Ishikawa (cell line): ENCODE data around the gene DKK1.

Experiments
- CEBPB ChIP-seq: IDR thresholded peaks from 2 replicates; pipeline ENCODE4 v1.6.1; 2012
- CREB1 ChIP-seq: IDR thresholded peaks from 2 replicates; pipeline ENCODE4 v1.6.1; 2012; ENCODE audit warnings: low read depth
- EGR1 ChIP-seq: IDR thresholded peaks from 2 replicates; pipeline ENCODE4 v1.6.1; 2012
- EP300 ChIP-seq: IDR thresholded peaks from 2 replicates; pipeline ENCODE4 v1.6.1; 2012; ENCODE audit warnings: borderline replicate concordance
- FOXM1 ChIP-seq: IDR thresholded peaks from 2 replicates; pipeline ENCODE4 v1.6.1; 2012; ENCODE audit warnings: low read depth, borderline replicate concordance
- NFIC ChIP-seq: IDR thresholded peaks from 2 replicates; pipeline ENCODE4 v1.6.1; 2012
- RAD21 ChIP-seq: IDR thresholded peaks from 2 replicates; pipeline ENCODE4 v1.6.1; 2012; ENCODE audit warnings: low read depth
- REST ChIP-seq: IDR thresholded peaks from 2 replicates; pipeline ENCODE4 v1.6.1; 2012; ENCODE audit warnings: low read depth, mild to moderate bottlenecking
- TAF1 ChIP-seq: IDR thresholded peaks from 2 replicates; pipeline ENCODE4 v1.6.1; 2012; ENCODE audit warnings: low read depth, mild to moderate bottlenecking
- TCF12 ChIP-seq: IDR thresholded peaks from 2 replicates; pipeline ENCODE4 v1.6.1; 2012; ENCODE audit warnings: low read depth
- TEAD4 ChIP-seq: IDR thresholded peaks from 2 replicates; pipeline ENCODE4 v1.6.1; 2012
- YY1 ChIP-seq: IDR thresholded peaks from 2 replicates; pipeline ENCODE4 v1.6.1; 2012; ENCODE audit warnings: low read depth
- ZBTB7A ChIP-seq: IDR thresholded peaks from 2 replicates; pipeline ENCODE4 v1.6.1; 2012; ENCODE audit warnings: low read depth
- TF ChIP-seq, protein P1 (sequence below): IDR thresholded peaks from 2 replicates; pipeline ENCODE4 v1.6.1; 2012
- TF ChIP-seq, protein P2 (sequence below): IDR thresholded peaks from 2 replicates; pipeline ENCODE4 v1.6.1; 2012

Gene DKK1

GRCh38 chr10:52322936-52323335, 8.9 kb downstream of the DKK1 start:
- TF ChIP-seq NFIC (no peak), RAD21 (no peak), FOXM1 (no peak), YY1 (no peak), TAF1 (no peak), CREB1 (no peak), EGR1 (no peak), REST (no peak), CEBPB (no peak), TCF12 (no peak), ZBTB7A (no peak), TEAD4 (no peak), EP300 (no peak)
- TF ChIP-seq, protein P1, sequence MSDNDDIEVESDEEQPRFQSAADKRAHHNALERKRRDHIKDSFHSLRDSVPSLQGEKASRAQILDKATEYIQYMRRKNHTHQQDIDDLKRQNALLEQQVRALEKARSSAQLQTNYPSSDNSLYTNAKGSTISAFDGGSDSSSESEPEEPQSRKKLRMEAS: no peak
- TF ChIP-seq, protein P2, sequence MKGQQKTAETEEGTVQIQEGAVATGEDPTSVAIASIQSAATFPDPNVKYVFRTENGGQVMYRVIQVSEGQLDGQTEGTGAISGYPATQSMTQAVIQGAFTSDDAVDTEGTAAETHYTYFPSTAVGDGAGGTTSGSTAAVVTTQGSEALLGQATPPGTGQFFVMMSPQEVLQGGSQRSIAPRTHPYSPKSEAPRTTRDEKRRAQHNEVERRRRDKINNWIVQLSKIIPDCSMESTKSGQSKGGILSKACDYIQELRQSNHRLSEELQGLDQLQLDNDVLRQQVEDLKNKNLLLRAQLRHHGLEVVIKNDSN: no peak

DNA sequence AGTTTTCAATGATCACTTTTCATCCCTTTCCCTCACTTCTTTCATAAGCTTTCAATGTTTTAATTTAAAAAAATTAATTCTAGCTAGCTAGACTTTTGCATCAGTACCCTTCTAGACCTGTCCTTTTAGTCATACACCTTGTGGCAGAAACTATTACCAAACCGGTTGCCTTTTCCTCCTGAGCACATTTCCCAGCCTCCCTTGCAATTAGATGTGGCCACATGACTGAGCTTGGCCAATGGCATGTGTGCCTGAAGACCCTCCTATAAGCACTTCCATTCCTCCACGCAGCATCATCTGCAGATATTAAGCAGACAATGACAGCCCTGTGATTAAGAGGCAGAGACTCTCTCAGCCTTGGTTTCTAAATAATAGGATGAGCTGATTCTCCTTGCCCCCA, 12.3 kb downstream of the DKK1 start:
- TF ChIP-seq TCF12 (no peak), NFIC (no peak), ZBTB7A (no peak), CEBPB (no peak)
- TF ChIP-seq, protein P1: no peak
- TF ChIP-seq, protein P2: no peak

- TF ChIP-seq ZBTB7A (no peak), CEBPB (no peak), REST (no peak), TCF12 (no peak), EP300 (no peak), RAD21 (no peak)
- TF ChIP-seq, protein P1: no peak
Measured at GRCh38 chr10:52331638-52332364, 17.7 kb downstream of the DKK1 start.

DNA sequence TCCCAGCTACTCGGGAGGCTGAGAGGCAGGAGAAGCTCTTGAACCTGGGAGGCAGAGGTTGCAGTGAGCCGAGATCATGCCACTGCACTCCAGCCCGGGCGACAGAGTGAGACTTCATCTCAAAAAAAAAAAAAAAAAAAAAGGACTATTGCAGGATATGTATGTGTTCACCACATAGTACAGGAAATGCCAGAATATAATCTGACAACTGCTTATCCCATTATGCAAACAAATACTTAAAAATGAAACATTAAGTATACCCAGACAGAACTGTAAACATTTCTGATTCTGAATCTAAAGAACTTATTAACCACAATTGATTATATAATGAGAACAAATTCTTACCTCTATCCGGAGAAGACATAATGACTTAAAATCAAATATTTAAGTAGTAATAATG, 18.7 kb downstream of the DKK1 start:
- TF ChIP-seq TEAD4 (no peak), TCF12 (no peak), NFIC (no peak), FOXM1 (no peak), CREB1 (no peak), EP300 (no peak), RAD21 (no peak)
- TF ChIP-seq, protein P1: no peak

DNA sequence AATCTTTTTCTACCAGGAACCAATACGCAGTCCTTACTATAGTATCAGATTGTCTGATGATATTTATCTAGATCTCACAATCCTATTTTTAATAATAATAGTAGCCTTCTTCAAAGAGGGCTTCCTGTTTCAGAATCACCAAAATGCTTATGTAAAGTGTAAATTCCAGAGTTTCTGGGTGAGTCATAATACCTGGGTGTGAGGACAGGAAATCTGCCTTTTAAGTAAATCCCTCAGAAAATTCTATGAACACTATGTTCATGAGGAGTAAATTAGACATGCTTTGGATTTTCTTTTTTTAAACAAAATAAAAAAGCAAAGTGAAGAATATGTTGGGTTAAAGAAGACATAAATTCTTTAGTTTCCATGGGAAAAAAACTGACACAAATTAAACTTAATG, 20.5 kb downstream of the DKK1 start:
- TF ChIP-seq FOXM1 (no peak), CREB1 (no peak), EP300 (no peak), CEBPB (no peak), EGR1 (no peak), YY1 (no peak), RAD21 (no peak), REST (no peak), TAF1 (no peak), ZBTB7A (no peak), NFIC (no peak), TEAD4 (no peak), TCF12 (no peak)
- TF ChIP-seq, protein P1: no peak
- TF ChIP-seq, protein P2: no peak
